COLO668 (cell line): ENCODE results near the gene CRTC3.
"Not testable (repeated sequence)": the region's sequence is repeated elsewhere in the genome, so short reads cannot be mapped to it uniquely, and the experiment has no call there.

Experiments
- DNase-seq: peaks from one replicate; lab custom pipeline; 2025; ENCODE audit not compliant: unreplicated experiment; lab: John Stamatoyannopoulos, UW

CRTC3 gene

GRCh38 chr15:90529371-90530249 is at the start of gene CRTC3:
TSS of gene CRTC3 (plus strand) at chr15:90529923. CDS start at chr15:90530072, 149 bp downstream.
- DNase-seq, result peak; percentile 74

- DNase-seq, result no peak
Observed at GRCh38 chr15:90481023-90481422, 48.7 kb upstream of the CRTC3 start.

- peak; percentile 25 for DNase-seq
Observed at GRCh38 chr15:90482124-90483011, 47.4 kb upstream of the CRTC3 start.

GRCh38 chr15:90483012-90483307 is 46.8 kb upstream of the CRTC3 start:
- DNase-seq, result no peak

- DNase-seq, result no peak
Observed at GRCh38 chr15:90483637-90484036, 46.1 kb upstream of the CRTC3 start.

- no peak for DNase-seq
Observed at GRCh38 chr15:90487186-90487585, 42.5 kb upstream of the CRTC3 start.

GRCh38 chr15:90489514-90489913 is 40.2 kb upstream of the CRTC3 start:
- DNase-seq, result no peak

GRCh38 chr15:90489944-90490343 is 39.8 kb upstream of the CRTC3 start:
- DNase-seq, result no peak

- DNase-seq, result no peak
Observed at GRCh38 chr15:90493647-90494046, 36.1 kb upstream of the CRTC3 start.

- DNase-seq, result no peak
Observed at GRCh38 chr15:90495067-90495466, 34.7 kb upstream of the CRTC3 start.

GRCh38 chr15:90496791-90497190 is 32.9 kb upstream of the CRTC3 start:
- no peak for DNase-seq

GRCh38 chr15:90497376-90497775 is 32.3 kb upstream of the CRTC3 start:
- no peak for DNase-seq

GRCh38 chr15:90497912-90498311 is 31.8 kb upstream of the CRTC3 start:
- peak; percentile 23 for DNase-seq

GRCh38 chr15:90500171-90500570 is 29.6 kb upstream of the CRTC3 start:
- DNase-seq, result no peak

GRCh38 chr15:90501898-90502297 is 27.8 kb upstream of the CRTC3 start:
- no peak for DNase-seq

GRCh38 chr15:90510781-90511180 is 18.9 kb upstream of the CRTC3 start:
- DNase-seq, result not testable (repeated sequence)

GRCh38 chr15:90511211-90511618 is 18.5 kb upstream of the CRTC3 start:
- DNase-seq, result not testable (repeated sequence)

GRCh38 chr15:90512276-90512675 is 17.4 kb upstream of the CRTC3 start:
- no peak for DNase-seq

GRCh38 chr15:90512981-90513380 is 16.7 kb upstream of the CRTC3 start:
- no peak for DNase-seq

- DNase-seq, result no peak
Observed at GRCh38 chr15:90513448-90513847, 16.3 kb upstream of the CRTC3 start.

- DNase-seq, result not testable (repeated sequence)
Observed at GRCh38 chr15:90513893-90514292, 15.8 kb upstream of the CRTC3 start.

GRCh38 chr15:90519688-90520087 is 10.0 kb upstream of the CRTC3 start:
- DNase-seq, result no peak
